ENCODE data around the gene IQUB.

- TF ChIP-seq CTCF (IDR thresholded peaks at IDR 0.05; ENCODE audit: poor library complexity) (no peak), EZH2 (IDR thresholded peaks at IDR 0.05; ENCODE audit: borderline replicate concordance) (no peak)
Observed at GRCh38 chr7:123498601-123499000, 35.8 kb downstream of the IQUB start.
